Activated CD4-positive, alpha-beta T cell treated with anti-CD3 and anti-CD28 coated beads, Interleukin-2, amount 50 U/mL, for 4 hours (primary cell): Measurements from ENCODE around the gene RGS6.

Experiments used
- DNase-seq, 2 experiments: peaks; one replicate each; pipeline ENCODE4 v3.0.0-alpha.2; 2020

Gene RGS6

GRCh38 chr14:72559669-72560255 lies 627.5 kb downstream of the RGS6 start:
- no peak for DNase-seq

- no peak for DNase-seq
Measured at GRCh38 chr14:72560331-72560730, 628.1 kb downstream of the RGS6 start.

GRCh38 chr14:72560889-72561493 lies 628.8 kb downstream of the RGS6 start:
- DNase-seq: no peak

GRCh38 chr14:72562300-72562699 lies 630.1 kb downstream of the RGS6 start:
- DNase-seq: no peak

GRCh38 chr14:72563676-72564075 lies 631.4 kb downstream of the RGS6 start:
- DNase-seq: no peak

- DNase-seq: no peak
Measured at GRCh38 chr14:72565149-72565559, 632.9 kb downstream of the RGS6 start.

GRCh38 chr14:72565917-72566316 lies 633.7 kb downstream of the RGS6 start:
- no peak for DNase-seq

GRCh38 chr14:72567226-72567625 lies 635.0 kb downstream of the RGS6 start:
- DNase-seq: no peak

- no peak for DNase-seq
Measured at GRCh38 chr14:72568296-72568992, 636.2 kb downstream of the RGS6 start.

GRCh38 chr14:72573725-72574417 lies 641.6 kb downstream of the RGS6 start:
- DNase-seq: no peak

GRCh38 chr14:72574715-72575114 lies 642.5 kb downstream of the RGS6 start:
- no peak for DNase-seq

GRCh38 chr14:72576258-72576657 lies 644.0 kb downstream of the RGS6 start:
- DNase-seq: no peak

GRCh38 chr14:72577521-72577920 lies 645.3 kb downstream of the RGS6 start:
- DNase-seq: no peak

- DNase-seq: no peak
Measured at GRCh38 chr14:72578514-72578913, 646.3 kb downstream of the RGS6 start.

- DNase-seq: no peak
Measured at GRCh38 chr14:72582582-72582981, 650.4 kb downstream of the RGS6 start.

- DNase-seq: no peak
Measured at GRCh38 chr14:72583316-72584272, 651.4 kb downstream of the RGS6 start.

GRCh38 chr14:72588521-72588920 lies 656.3 kb downstream of the RGS6 start:
- DNase-seq: no peak

- no peak for DNase-seq
Measured at GRCh38 chr14:72589652-72590051, 657.4 kb downstream of the RGS6 start.

- no peak for DNase-seq
Measured at GRCh38 chr14:72590577-72590976, 658.3 kb downstream of the RGS6 start.

GRCh38 chr14:72591391-72591790 lies 659.2 kb downstream of the RGS6 start:
- DNase-seq: no peak

GRCh38 chr14:72594099-72594901 lies 662.1 kb downstream of the RGS6 start:
- no peak for DNase-seq
